ENCODE data around the gene ALG9.

DNA sequence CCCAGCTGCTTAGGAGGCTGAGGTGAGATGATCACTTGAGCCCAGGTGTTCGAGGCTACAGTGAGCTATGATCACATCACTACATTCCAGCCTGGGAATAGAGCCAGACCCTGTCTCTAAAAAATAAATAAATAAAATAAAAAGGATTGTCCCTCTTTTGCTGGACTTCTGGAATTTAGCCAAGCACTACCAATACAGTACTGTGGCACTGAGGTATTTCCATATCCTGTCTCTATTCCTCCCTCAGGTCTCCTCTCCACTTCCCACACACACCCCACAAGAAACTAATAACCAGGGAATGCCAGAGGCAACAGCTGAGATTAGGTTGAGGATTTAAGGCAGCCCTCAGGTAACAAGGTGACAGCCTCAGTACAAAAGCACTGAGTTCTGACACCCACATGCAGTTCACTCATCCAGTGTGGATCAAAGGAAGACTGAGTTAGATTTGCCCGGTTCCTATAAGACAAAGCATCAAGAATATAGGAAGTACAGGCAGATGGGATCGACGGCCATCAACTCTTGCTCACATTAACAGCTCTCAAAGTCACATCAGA lies 100.7 kb downstream of the ALG9 start:
- TF ChIP-seq, protein P1, sequence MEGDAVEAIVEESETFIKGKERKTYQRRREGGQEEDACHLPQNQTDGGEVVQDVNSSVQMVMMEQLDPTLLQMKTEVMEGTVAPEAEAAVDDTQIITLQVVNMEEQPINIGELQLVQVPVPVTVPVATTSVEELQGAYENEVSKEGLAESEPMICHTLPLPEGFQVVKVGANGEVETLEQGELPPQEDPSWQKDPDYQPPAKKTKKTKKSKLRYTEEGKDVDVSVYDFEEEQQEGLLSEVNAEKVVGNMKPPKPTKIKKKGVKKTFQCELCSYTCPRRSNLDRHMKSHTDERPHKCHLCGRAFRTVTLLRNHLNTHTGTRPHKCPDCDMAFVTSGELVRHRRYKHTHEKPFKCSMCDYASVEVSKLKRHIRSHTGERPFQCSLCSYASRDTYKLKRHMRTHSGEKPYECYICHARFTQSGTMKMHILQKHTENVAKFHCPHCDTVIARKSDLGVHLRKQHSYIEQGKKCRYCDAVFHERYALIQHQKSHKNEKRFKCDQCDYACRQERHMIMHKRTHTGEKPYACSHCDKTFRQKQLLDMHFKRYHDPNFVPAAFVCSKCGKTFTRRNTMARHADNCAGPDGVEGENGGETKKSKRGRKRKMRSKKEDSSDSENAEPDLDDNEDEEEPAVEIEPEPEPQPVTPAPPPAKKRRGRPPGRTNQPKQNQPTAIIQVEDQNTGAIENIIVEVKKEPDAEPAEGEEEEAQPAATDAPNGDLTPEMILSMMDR (IDR thresholded peaks at IDR 0.05), result no peak
- TF ChIP-seq POLR2AphosphoS2 (conservative IDR thresholded peaks at IDR 0.05; ENCODE audit: low read length), result no peak
- no peak for TF ChIP-seq KDM5A (IDR thresholded peaks at IDR 0.05)
- no peak for TF ChIP-seq EHF (CRISPR knock-in tag; IDR thresholded peaks at IDR 0.05)
